ENCODE measurements around the gene ALAS1. TPM values are rescaled to one million over a fixed set of nuclear protein-coding genes. Genes with fewer than 3 reads are reported as not detected.

Gene ALAS1
- total and polyA plus RNA-seq, 2 donors (not counting 1 experiment from before 2014, with no cell fraction given): 26.1 to 30.2 TPM

DNA sequence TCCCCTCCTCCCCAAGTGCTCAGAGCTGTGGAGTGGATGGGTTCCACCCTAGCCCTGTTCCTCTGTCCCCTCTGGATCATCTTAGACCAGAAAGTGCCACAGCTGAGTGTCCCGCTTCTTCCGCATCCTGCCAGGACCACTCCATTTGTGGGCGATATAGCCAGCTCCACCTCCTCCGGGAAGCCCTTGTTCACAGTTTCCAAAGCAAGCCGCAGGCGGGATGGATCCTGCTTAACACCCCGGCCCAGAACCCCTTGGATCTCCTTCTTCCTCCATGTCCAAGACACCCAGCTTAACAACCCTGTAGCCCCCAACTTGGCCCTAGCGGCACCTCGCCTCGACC lies 490 bp upstream of the ALAS1 start:
- CTCF ChIA-PET: interaction anchor here (1.8 to 1.9 kb wide), 2 partner anchors 23 to 28 kb away, joined by 6 read pairs; partner anchors contain the start of gene TLR9
- H3K4me3 Mint-ChIP-seq: peak overlapping the region; percentile 92
- 54% methylated on average over 9 of the region's 10 CpGs for WGBS (ENCODE audit: insufficient coverage)
- ATAC-seq (ENCODE audit: low read depth) (no peak), DNase-seq (no peak)
- peak overlapping the region; percentile 88 for H3K27ac Mint-ChIP-seq
- Histone ChIP-seq H3K27me3 (replicated peaks in 1 of 4; ENCODE audit: control extremely low read depth in 1 of 4, control insufficient read depth in 3 of 4, insufficient read depth in 4 of 4, low read length in 3 of 4) (no peaks in the 10 kb centered on the region), H3K4me1 (ENCODE audit: control insufficient read depth in 2 of 2, insufficient read depth in 2 of 2, low read length in 2 of 2) (peaks cover 16 to 27% of the 10 kb centered on the region in 2 donors), H2AFZ (ENCODE audit: insufficient read depth, low read depth, low read length, poor library complexity, severe bottlenecking) (peak overlapping the region; percentile 94), H3K36me3 (replicated peaks in 1 of 2; ENCODE audit: control extremely low read depth in 1 of 2, control insufficient read depth in 1 of 2, extremely low read depth in 1 of 2, insufficient read depth in 2 of 2, low read length in 1 of 2) (peaks cover 3 to 10% of the 10 kb centered on the region in 2 experiments), H4K20me1 (ENCODE audit: control insufficient read depth, insufficient read depth, low read length, poor library complexity, severe bottlenecking) (no peaks in the 10 kb centered on the region), H3K9ac (ENCODE audit: low read length) (peak overlapping the region; percentile 86), H3K27ac (ENCODE audit: low read length in 2 of 2) (peak overlapping the region; percentile 41 to 79), H3K9me3 (ENCODE audit: control extremely low read depth in 1 of 3, control insufficient read depth in 2 of 3, insufficient read depth in 1 of 3, low read length in 2 of 3) (no peaks in the 10 kb centered on the region), H3K79me2 (ENCODE audit: control insufficient read depth, insufficient read depth, low read length) (peaks cover 26% of the 10 kb centered on the region), H3K4me3 (ENCODE audit: control extremely low read depth in 1 of 5, extremely low read depth in 1 of 5, insufficient read depth in 1 of 5, low read depth in 2 of 5, low read length in 4 of 5) (peak overlapping the region in 4 of 5 experiments; percentile 82 to 90 (median 86)), H3K4me2 (replicated peaks; ENCODE audit: low read depth, low read length, poor library complexity, severe bottlenecking) (peak overlapping the region; percentile 85)
- intact Hi-C loops (cut with micrococcal nuclease): loop anchor here (1.0 kb wide), 1 partner anchor 255 kb away; the partner anchor contains the start of gene PARP3
- TF ChIP-seq, protein P1, sequence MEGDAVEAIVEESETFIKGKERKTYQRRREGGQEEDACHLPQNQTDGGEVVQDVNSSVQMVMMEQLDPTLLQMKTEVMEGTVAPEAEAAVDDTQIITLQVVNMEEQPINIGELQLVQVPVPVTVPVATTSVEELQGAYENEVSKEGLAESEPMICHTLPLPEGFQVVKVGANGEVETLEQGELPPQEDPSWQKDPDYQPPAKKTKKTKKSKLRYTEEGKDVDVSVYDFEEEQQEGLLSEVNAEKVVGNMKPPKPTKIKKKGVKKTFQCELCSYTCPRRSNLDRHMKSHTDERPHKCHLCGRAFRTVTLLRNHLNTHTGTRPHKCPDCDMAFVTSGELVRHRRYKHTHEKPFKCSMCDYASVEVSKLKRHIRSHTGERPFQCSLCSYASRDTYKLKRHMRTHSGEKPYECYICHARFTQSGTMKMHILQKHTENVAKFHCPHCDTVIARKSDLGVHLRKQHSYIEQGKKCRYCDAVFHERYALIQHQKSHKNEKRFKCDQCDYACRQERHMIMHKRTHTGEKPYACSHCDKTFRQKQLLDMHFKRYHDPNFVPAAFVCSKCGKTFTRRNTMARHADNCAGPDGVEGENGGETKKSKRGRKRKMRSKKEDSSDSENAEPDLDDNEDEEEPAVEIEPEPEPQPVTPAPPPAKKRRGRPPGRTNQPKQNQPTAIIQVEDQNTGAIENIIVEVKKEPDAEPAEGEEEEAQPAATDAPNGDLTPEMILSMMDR (IDR thresholded peaks at IDR 0.05): no peak
- TF ChIP-seq EZH2 (IDR thresholded peaks at IDR 0.05; ENCODE audit: borderline replicate concordance, insufficient read depth, low read depth, low read length, poor library complexity, severe bottlenecking): no peak
- H3K27me3 Mint-ChIP-seq: no peaks in the 10 kb centered on the region
- POLR2A ChIA-PET: interaction anchor here (0.6 to 1.1 kb wide), 4 partner anchors 36 to 339 kb away, joined by 3 to 11 read pairs (median 5); partner anchors contain the start of genes ABHD14B, POC1A and UQCC5
- peaks cover 37% of the 10 kb centered on the region for H3K4me1 Mint-ChIP-seq
- no peaks in the 10 kb centered on the region for H3K9me3 Mint-ChIP-seq (ENCODE audit: insufficient read depth)

Measured in B cell (primary cell).